Middle frontal gyrus (tissue), 1 donor: ENCODE results near the gene SBSN.
"Not testable (repeated sequence)": the region's sequence is repeated elsewhere in the genome, so short reads cannot be mapped to it uniquely, and the experiment has no call there.

Experiments used
- DNase-seq: peaks from one replicate; pipeline ENCODE4 v3.0.0-alpha.2; 2015; ENCODE audit warnings: low spot score; ENCODE audit errors: extremely low spot score

Gene SBSN

GRCh38 chr19:35507561-35507960 is 20.6 kb downstream of the SBSN start:
- no peak for DNase-seq

GRCh38 chr19:35506011-35506410 is 22.1 kb downstream of the SBSN start:
- no peak for DNase-seq

GRCh38 chr19:35502751-35503150 is 25.4 kb downstream of the SBSN start:
- no peak for DNase-seq

- no peak for DNase-seq
These were observed 26.4 kb downstream of the SBSN start for GRCh38 chr19:35501684-35502083.

GRCh38 chr19:35500611-35501010 is 27.5 kb downstream of the SBSN start:
- no peak for DNase-seq

GRCh38 chr19:35498984-35499527 is 29.1 kb downstream of the SBSN start:
- no peak for DNase-seq

GRCh38 chr19:35498220-35498619 is 29.9 kb downstream of the SBSN start:
- no peak for DNase-seq

GRCh38 chr19:35497406-35497805 is 30.7 kb downstream of the SBSN start:
- DNase-seq = no peak

- DNase-seq = peak; percentile 46
These were observed 32.7 kb downstream of the SBSN start for GRCh38 chr19:35495107-35496064.

- no peak for DNase-seq
These were observed 34.1 kb downstream of the SBSN start for GRCh38 chr19:35493971-35494370.

- DNase-seq = no peak
These were observed 36.2 kb downstream of the SBSN start for GRCh38 chr19:35491836-35492360.

- no peak for DNase-seq
These were observed 37.7 kb downstream of the SBSN start, which contains the start of gene KRTDAP for GRCh38 chr19:35490364-35490763. Gene KRTDAP (minus strand): TSS chr19:35490464. CDS start chr19:35490442, 22 bp downstream.

GRCh38 chr19:35488677-35489076 is 39.4 kb downstream of the SBSN start:
- no peak for DNase-seq

GRCh38 chr19:35487656-35488182 is 40.4 kb downstream of the SBSN start:
- no peak for DNase-seq

- DNase-seq = no peak
These were observed 41.8 kb downstream of the SBSN start for GRCh38 chr19:35486268-35486708.

- DNase-seq = no peak
These were observed 43.7 kb downstream of the SBSN start for GRCh38 chr19:35484252-35485036.

- DNase-seq = no peak
These were observed 45.0 kb downstream of the SBSN start for GRCh38 chr19:35483089-35483488.

GRCh38 chr19:35478794-35479677 is 49.1 kb downstream of the SBSN start:
- no peak for DNase-seq

GRCh38 chr19:35476149-35476548 is 52.0 kb downstream of the SBSN start:
- no peak for DNase-seq

GRCh38 chr19:35474594-35474993 is 53.5 kb downstream of the SBSN start:
- DNase-seq = not testable (repeated sequence)
